Breast epithelium (tissue), 4 donors: ENCODE data around the gene SELPLG. TPM values are rescaled to one million over a fixed set of nuclear protein-coding genes. Genes with fewer than 3 reads are reported as not detected.

Experiments used
- DNase-seq, 2 donors: peaks; one replicate each; pipeline ENCODE4 v3.0.0-alpha.2; 2019; ENCODE audit warnings: low spot score in 2 of 2
- H3K27ac ChIP-seq, 2 donors: fragments of 200-600 bp; sonication (generic) in 1 of 2; one replicate each; pipeline ENCODE4 v1.5.1; 2016 to 2019; ENCODE audit warnings: mild to moderate bottlenecking in 1 of 2
- H3K27me3 ChIP-seq, 2 donors: fragments of 200-600 bp; sonication (generic) in 1 of 2; one replicate each; pipeline versions ENCODE4 v1.5.1 to v1.6.0; 2017 to 2019; ENCODE audit warnings: control low read depth in 1 of 2, mild to moderate bottlenecking in 1 of 2
- H3K36me3 ChIP-seq: fragments of 200-600 bp; one replicate; pipeline ENCODE4 v1.5.1; 2019
- H3K4me1 ChIP-seq, 2 donors: fragments of 200-600 bp; sonication (generic); one replicate each; pipeline ENCODE4 v1.5.1; 2016 to 2019; ENCODE audit warnings: control low read depth in 1 of 2
- H3K4me3 ChIP-seq, 3 donors: fragments of 200-600 bp; sonication (generic); 1 replicate in 2 of 3; 2 replicates in 1 of 3; pipeline ENCODE4 v1.5.1; 2016 to 2019; ENCODE audit warnings: mild to moderate bottlenecking in 3 of 3, moderate library complexity in 2 of 3
- H3K9me3 ChIP-seq, 2 donors: fragments of 200-600 bp; sonication (generic) in 1 of 2; one replicate each; pipeline ENCODE4 v1.5.1; 2016 to 2019; ENCODE audit warnings: control low read depth in 1 of 2
- POLR2A ChIP-seq: fragments of 450-650 bp; IDR thresholded peaks from one replicate; pipeline ENCODE4 v1.6.1; 2016; ENCODE audit warnings: antibody characterized with exemption, mild to moderate bottlenecking, moderate library complexity
- POLR2AphosphoS5 ChIP-seq, 3 donors: sonication (generic); formaldehyde crosslinking; IDR thresholded peaks; one replicate each; pipeline ENCODE4 v1.6.1; 2017; ENCODE audit warnings: antibody characterized with exemption in 3 of 3
- intact Hi-C: fragments of 100-400 bp; cut with DNase I; formaldehyde crosslinking; loops from one replicate; pipeline ENCODE4 v1.15.1; 2023; ENCODE audit warnings: low total_unique reads
- total RNA-seq, 3 donors: library from RNA; depleted of rRNA; stranded (reverse); fragments of >200 nt; gene quantifications; one replicate each; pipeline ENCODE4 v1.1.0, GENCODE V29; 2016
- TF ChIP-seq, protein P1 (sequence below), 3 donors: fragments of 450-650 bp; IDR thresholded peaks; one replicate each; pipeline ENCODE4 v1.5.1; 2016 to 2017; ENCODE audit warnings: antibody characterized with exemption in 3 of 3, mild to moderate bottlenecking in 3 of 3, moderate library complexity in 3 of 3

Gene SELPLG
- total RNA-seq, 3 donors from 2014 or later, result 5.2 to 16.6 (median 6.7) TPM

DNA sequence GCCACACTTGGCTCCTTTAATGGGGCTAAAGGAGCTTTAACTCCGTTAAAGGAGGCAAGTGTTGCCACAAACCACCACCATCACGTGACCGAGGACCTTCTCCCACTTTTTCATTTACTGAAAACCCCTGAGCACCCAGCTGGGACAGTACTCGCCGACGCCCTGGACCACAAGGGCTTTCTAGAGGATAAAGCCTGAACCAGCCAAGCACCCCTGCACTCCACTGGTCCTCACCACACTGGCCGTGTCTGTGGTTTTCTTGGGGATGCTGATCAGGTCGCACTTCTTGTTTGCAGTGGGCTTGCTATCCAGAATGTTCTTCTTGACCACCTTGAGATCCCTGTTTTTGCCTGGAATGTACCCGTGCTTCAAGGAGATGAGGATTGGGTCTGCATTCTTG, 14.7 kb upstream of the SELPLG start:
- DNase-seq, result no peak
- TF ChIP-seq, protein P1, sequence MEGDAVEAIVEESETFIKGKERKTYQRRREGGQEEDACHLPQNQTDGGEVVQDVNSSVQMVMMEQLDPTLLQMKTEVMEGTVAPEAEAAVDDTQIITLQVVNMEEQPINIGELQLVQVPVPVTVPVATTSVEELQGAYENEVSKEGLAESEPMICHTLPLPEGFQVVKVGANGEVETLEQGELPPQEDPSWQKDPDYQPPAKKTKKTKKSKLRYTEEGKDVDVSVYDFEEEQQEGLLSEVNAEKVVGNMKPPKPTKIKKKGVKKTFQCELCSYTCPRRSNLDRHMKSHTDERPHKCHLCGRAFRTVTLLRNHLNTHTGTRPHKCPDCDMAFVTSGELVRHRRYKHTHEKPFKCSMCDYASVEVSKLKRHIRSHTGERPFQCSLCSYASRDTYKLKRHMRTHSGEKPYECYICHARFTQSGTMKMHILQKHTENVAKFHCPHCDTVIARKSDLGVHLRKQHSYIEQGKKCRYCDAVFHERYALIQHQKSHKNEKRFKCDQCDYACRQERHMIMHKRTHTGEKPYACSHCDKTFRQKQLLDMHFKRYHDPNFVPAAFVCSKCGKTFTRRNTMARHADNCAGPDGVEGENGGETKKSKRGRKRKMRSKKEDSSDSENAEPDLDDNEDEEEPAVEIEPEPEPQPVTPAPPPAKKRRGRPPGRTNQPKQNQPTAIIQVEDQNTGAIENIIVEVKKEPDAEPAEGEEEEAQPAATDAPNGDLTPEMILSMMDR (IDR thresholded peaks at IDR 0.05), result no peak
- no peak for TF ChIP-seq POLR2AphosphoS5 (IDR thresholded peaks at IDR 0.05)
- no peak for TF ChIP-seq POLR2A
- Histone ChIP-seq H3K27ac (peak overlapping the region; percentile 0 to 65), H3K4me3 (no peak overlapping the region), H3K4me1 (no peaks in the 10 kb centered on the region), H3K9me3 (no peaks in the 10 kb centered on the region), H3K36me3 (no peaks in the 10 kb centered on the region), H3K27me3 (no peaks in the 10 kb centered on the region)
- intact Hi-C loops, result no loop called here

DNA sequence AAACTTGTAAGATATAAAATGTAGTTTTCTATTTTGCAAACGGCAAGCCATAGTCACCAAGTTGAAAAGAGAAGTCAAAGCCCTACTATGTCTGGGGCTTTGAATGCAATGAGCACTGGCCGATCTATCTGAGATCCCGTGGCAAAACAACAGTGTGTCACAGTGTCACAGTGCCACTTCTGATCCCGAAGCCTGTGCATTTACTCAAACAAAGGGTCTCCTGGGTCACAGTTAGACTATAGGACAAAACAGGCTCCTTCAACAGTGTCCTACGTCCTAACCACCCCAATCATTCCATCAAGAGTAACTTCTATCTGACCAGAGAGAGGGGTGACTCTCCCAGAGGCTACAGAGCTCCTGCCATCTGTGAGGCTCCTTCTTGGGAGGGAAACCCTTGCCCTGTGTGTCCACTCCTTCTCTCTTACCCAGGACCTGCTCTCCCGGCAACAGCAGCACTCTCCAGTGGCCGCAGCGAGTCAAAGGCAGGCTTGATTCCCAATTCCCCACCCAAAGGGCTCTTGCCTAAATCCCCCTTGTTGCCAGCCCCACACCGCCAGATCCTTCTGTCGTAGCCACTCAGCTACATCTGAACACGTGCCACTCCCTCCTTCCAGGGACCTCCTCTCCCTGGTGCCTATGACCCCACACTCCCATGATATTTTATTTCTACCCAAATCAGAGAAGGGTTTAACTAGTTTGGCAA, 14.0 kb upstream of the SELPLG start:
- Histone ChIP-seq H3K36me3 (no peaks in the 10 kb centered on the region), H3K4me3 (no peak overlapping the region), H3K4me1 (no peaks in the 10 kb centered on the region), H3K27me3 (no peaks in the 10 kb centered on the region), H3K9me3 (no peaks in the 10 kb centered on the region), H3K27ac (no peak overlapping the region)
- TF ChIP-seq POLR2A (no peak), POLR2AphosphoS5 (IDR thresholded peaks at IDR 0.05) (no peak)
- TF ChIP-seq, protein P1 (IDR thresholded peaks at IDR 0.05), result no peak
- DNase-seq, result no peak
- intact Hi-C loops, result no loop called here

DNA sequence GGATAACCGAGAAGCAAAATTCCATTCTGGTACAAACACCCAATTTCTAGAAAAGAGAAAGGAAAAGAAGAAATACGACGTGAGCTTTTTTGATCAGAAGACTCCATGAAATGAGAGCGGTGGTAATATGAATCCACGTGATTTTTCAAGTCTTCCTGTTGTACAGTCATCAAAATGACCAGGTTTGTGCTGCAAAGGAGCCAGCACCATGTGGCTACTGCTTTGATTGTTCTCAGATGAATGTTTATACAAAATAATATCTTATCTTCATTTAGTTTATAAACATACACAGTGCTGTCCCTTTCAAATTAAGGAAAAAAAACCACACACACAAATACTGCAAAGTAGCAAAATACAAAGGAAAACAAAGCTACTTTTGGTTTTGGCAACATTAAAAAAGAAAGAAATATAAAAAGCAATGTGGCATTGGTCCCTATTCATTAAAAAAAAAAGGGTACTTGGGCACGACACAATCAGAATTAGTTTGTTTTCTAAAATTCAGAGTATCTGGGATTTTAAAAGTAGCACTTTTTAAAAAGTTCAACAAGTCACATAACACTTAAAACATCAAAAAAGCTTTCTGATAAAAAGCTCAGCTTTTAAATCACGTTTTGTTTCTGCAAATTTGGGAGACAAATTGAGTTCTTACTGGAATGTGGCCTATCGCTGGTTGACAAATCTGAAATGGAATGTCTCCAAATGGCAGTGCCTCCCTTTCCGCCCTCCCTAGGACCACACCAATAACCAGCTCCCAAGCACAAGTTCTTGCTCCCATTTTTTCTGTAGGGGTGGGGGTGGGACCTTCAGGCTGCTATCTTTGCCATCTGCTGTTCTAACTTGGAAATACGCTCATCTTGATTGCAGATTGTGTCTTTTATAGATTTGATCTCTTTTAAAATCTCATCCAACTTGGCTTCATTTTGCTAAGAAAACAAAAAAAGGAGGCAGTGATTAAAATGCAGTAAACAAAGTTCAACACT, 13.2 kb upstream of the SELPLG start:
- Histone ChIP-seq H3K27ac (peak overlapping the region in 1 of 2 donors; percentile 22), H3K36me3 (no peaks in the 10 kb centered on the region)
- intact Hi-C loops, result no loop called here

DNA sequence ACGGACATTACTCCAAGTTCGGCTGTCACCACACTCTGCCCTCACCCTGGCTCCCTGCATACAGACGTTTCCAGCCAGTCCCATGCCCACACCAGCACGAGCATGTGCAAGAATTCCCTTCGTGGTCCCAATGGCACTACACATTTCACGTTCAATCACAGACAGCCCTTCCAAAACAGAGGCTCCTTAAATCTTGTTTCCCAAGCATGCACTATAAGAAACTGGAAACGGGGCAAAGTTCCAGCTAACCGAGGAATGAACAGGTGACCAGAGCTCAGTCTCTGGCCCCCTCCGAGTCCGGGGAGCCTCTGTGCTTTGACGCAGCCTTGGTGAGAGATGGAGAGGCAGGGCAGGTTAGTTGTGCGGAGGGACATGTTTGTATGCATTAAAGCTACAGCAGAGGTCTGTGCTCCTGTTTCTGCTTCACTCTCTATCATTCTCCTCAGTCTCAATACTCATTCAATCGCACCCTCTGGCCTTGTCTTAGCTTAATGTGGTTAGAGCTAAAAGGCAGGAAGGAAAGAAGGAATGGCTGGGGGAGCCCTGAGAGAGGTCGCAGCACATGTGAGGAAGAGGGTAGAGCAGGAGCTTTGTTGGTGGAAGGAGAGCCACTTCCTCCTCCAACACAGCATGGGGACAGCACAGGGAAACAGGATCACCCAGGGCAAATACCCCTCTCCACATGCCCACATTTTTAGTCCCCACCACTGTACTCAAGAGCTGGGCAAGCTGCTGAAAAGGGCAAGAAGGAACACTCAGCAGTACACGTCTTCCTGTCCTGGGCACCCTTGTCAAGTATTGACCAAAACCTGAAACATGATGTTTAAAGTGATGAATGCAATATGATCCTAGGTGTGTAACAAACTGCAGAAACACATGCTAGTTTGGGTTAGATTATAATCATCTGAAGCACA, 12.2 kb upstream of the SELPLG start:
- Histone ChIP-seq H3K4me1 (no peaks in the 10 kb centered on the region), H3K27ac (peak overlapping the region in 1 of 2 donors; percentile 22), H3K4me3 (no peak overlapping the region), H3K36me3 (no peaks in the 10 kb centered on the region), H3K27me3 (no peaks in the 10 kb centered on the region), H3K9me3 (no peaks in the 10 kb centered on the region)
- intact Hi-C loops, result no loop called here
- no peak for DNase-seq
- TF ChIP-seq POLR2AphosphoS5 (IDR thresholded peaks at IDR 0.05) (no peak), POLR2A (no peak)
- TF ChIP-seq, protein P1 (IDR thresholded peaks at IDR 0.05), result no peak

More for the DNA sequence above, 13.2 kb upstream of the SELPLG start:
- no peak for DNase-seq
- Histone ChIP-seq H3K4me1 (no peaks in the 10 kb centered on the region), H3K27me3 (no peaks in the 10 kb centered on the region), H3K4me3 (no peak overlapping the region), H3K9me3 (no peaks in the 10 kb centered on the region)
- TF ChIP-seq, protein P1 (IDR thresholded peaks at IDR 0.05), result no peak
- TF ChIP-seq POLR2AphosphoS5 (IDR thresholded peaks at IDR 0.05) (no peak), POLR2A (no peak)
